ENCODE measurements around the gene CACNA1C.

CACNA1C gene

DNA sequence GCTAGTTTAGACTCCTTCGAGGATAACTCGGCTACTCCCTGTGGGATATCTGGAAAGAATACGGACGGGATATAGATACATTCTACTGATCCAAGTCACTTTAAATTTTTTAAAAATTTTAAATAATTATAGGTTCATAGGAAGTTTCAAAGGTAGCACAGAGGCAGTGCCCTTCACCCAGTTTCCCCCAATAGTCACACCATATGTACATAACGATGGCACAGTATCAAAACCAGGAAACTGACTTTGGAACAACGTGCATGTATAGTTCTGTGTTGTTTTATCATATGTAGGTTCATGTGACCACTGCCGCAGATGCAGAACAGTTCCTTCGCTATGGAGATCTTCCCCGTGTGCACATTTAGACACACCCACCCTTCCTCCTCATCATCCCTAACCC is 352.3 kb downstream of the CACNA1C start:
- Histone ChIP-seq H3K36me3 (ENCODE audit: insufficient read depth, low read length) (no peaks in the 10 kb centered on the region), H3K79me2 (ENCODE audit: control insufficient read depth, insufficient read depth, low read length, unreplicated experiment) (no peaks in the 10 kb centered on the region), H3K27me3 (ENCODE audit: insufficient read depth, low read length) (peaks cover 10% of the 10 kb centered on the region; the same call in 1 of the 2 replicates), H2AFZ (ENCODE audit: low read length, unreplicated experiment) (no peak overlapping the region), H3K4me1 (ENCODE audit: control insufficient read depth, insufficient read depth, low read length, unreplicated experiment) (no peaks in the 10 kb centered on the region), H3K27ac (ENCODE audit: low read depth, low read length) (no peak overlapping the region), H3K4me3 (ENCODE audit: low read depth, low read length) (no peak overlapping the region)

DNA sequence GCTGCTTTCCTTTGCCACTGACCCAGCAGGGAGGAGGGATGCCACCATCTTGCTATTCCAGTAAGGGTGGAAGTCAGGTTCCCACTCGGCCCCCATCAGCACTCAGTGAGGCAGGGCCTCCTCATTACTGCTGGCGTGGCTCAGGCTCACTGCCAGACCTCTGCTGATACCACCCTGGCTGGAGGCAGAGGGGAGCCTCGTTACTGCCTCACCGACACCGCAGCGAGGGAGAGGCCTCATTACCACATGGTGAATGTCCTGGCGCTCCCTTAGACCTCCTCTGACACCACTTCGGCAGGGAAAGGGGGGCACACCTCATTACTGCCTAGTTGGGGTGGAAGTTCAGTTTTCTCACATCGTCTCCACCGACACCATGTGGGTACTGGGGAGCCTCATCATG is 354.1 kb downstream of the CACNA1C start:
- peaks cover 10% of the 10 kb centered on the region; the same call in 1 of the 2 replicates for H3K27me3 ChIP-seq (ENCODE audit: insufficient read depth, low read length)
- no peaks in the 10 kb centered on the region for H3K79me2 ChIP-seq (ENCODE audit: control insufficient read depth, insufficient read depth, low read length, unreplicated experiment)
- no peaks in the 10 kb centered on the region for H3K4me1 ChIP-seq (ENCODE audit: control insufficient read depth, insufficient read depth, low read length, unreplicated experiment)
- H2AFZ ChIP-seq (ENCODE audit: low read length, unreplicated experiment): no peak overlapping the region
- H3K36me3 ChIP-seq (ENCODE audit: insufficient read depth, low read length): no peaks in the 10 kb centered on the region
- no peak overlapping the region for H3K27ac ChIP-seq (ENCODE audit: low read depth, low read length)
- H3K4me3 ChIP-seq (ENCODE audit: low read depth, low read length): no peak overlapping the region

DNA sequence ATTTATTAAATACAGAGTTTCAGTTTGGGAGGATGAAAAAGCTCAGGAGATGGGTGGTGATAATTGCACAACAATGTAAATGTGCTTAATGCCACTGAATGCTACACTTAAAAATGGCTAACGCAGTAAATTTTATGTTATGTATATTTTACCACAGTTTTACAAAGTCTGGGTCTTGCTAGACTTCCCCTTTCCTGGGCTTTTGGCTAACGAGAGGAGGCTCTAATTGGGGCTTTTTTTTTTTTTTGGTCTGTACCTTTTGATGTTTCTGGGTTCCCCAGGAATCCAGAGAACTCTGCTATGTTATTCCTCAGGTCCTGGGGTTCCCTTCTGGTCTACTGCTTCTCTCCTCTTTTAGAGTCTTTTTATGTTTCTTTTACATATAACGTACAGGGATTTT is 355.5 kb downstream of the CACNA1C start:
- no peaks in the 10 kb centered on the region for H3K4me1 ChIP-seq (ENCODE audit: control insufficient read depth, insufficient read depth, low read length, unreplicated experiment)
- no peak overlapping the region for H2AFZ ChIP-seq (ENCODE audit: low read length, unreplicated experiment)
- no peak overlapping the region for H3K4me3 ChIP-seq (ENCODE audit: low read depth, low read length)
- peaks cover 10% of the 10 kb centered on the region; the same call in 1 of the 2 replicates for H3K27me3 ChIP-seq (ENCODE audit: insufficient read depth, low read length)
- H3K36me3 ChIP-seq (ENCODE audit: insufficient read depth, low read length): no peaks in the 10 kb centered on the region
- H3K27ac ChIP-seq (ENCODE audit: low read depth, low read length): no peak overlapping the region
- H3K79me2 ChIP-seq (ENCODE audit: control insufficient read depth, insufficient read depth, low read length, unreplicated experiment): no peaks in the 10 kb centered on the region

DNA sequence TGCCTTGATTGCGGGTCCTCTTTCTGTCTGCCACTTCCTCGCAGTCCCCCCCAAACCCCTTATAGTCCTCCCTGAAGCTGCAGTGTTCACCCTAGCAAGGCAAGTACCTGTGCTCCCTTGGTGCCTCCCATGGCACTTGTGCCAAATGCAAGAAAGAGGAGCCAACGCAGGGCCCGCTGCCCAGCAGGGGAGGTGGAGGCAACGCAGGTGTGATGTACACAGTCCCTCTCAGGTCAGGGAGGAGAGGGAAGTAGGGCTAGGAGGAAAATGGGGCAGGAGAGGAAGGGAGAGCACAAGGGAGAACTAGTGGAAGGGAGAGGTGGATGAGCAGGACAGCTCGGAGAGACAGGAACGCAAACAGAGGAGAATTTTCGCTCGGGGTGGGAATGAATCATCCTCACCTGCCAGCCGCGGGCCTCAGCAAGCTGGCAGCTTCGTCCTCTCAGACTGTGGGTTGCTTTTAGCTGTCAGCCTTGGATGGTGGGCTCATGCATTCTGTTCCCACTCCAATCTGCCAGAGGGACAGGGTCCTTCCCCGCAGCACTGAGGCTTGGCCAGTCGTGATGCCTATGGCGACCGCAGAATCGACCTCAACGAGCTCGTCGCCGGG is 357.0 kb downstream of the CACNA1C start:
- no peaks in the 10 kb centered on the region for H3K36me3 ChIP-seq (ENCODE audit: insufficient read depth, low read length)
- H2AFZ ChIP-seq (ENCODE audit: low read length, unreplicated experiment): no peak overlapping the region
- H3K27me3 ChIP-seq (ENCODE audit: insufficient read depth, low read length): peaks cover 10% of the 10 kb centered on the region; the same call in 1 of the 2 replicates
- H3K27ac ChIP-seq (ENCODE audit: low read depth, low read length): no peak overlapping the region
- H3K79me2 ChIP-seq (ENCODE audit: control insufficient read depth, insufficient read depth, low read length, unreplicated experiment): no peaks in the 10 kb centered on the region
- H3K4me1 ChIP-seq (ENCODE audit: control insufficient read depth, insufficient read depth, low read length, unreplicated experiment): peaks cover 6% of the 10 kb centered on the region
- no peak overlapping the region for H3K4me3 ChIP-seq (ENCODE audit: low read depth, low read length)

DNA sequence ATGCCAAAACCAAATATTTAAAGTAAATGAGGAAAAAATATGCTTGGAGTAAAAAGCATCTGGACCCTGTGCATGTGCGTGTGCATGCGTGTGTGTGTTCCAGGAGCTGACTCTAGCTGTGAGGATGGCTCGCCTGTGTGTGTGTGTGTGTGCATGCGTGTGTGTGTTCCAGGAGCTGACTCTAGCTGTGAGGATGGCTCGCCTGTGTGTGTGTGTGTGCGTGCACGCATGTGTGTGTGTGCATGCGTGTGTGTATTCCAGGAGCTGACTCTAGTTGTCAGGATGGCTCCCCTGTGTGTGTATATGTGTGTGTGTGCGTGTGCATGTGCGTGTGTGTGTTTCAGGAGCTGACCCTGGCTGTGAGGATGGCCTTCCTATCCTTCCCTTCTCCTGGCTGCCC is 357.7 kb downstream of the CACNA1C start:
- no peak overlapping the region for H3K4me3 ChIP-seq (ENCODE audit: low read depth, low read length)
- no peaks in the 10 kb centered on the region for H3K36me3 ChIP-seq (ENCODE audit: insufficient read depth, low read length)
- peaks cover 10% of the 10 kb centered on the region; the same call in 1 of the 2 replicates for H3K27me3 ChIP-seq (ENCODE audit: insufficient read depth, low read length)
- peaks cover 11% of the 10 kb centered on the region for H3K4me1 ChIP-seq (ENCODE audit: control insufficient read depth, insufficient read depth, low read length, unreplicated experiment)
- H2AFZ ChIP-seq (ENCODE audit: low read length, unreplicated experiment): no peak overlapping the region
- H3K27ac ChIP-seq (ENCODE audit: low read depth, low read length): no peak overlapping the region
- H3K79me2 ChIP-seq (ENCODE audit: control insufficient read depth, insufficient read depth, low read length, unreplicated experiment): no peaks in the 10 kb centered on the region

DNA sequence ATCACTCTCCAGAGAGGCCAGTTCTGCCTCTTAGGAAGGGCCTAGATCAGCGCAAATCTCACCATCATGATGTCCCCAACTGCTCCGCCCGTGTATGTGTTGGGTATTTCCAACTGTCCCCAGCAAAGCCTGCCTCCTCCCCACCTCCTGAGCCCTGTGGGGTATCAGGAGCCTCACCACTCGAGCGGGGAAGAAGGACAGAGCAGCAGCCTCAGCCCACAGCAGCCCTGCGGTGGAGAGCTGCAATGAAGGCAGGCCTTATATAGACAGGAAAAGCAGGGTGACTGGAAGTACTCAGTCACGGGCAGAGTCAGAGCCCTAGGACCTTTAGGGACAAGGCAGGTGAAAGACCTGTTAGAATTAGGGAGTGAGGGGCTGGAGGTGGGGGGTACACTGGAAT is 358.2 kb downstream of the CACNA1C start:
- Histone ChIP-seq H3K4me3 (ENCODE audit: low read depth, low read length) (no peak overlapping the region), H3K27me3 (ENCODE audit: insufficient read depth, low read length) (peaks cover 6% of the 10 kb centered on the region; the same call in 1 of the 2 replicates), H3K27ac (ENCODE audit: low read depth, low read length) (no peak overlapping the region), H3K79me2 (ENCODE audit: control insufficient read depth, insufficient read depth, low read length, unreplicated experiment) (no peaks in the 10 kb centered on the region), H3K36me3 (ENCODE audit: insufficient read depth, low read length) (no peaks in the 10 kb centered on the region), H3K4me1 (ENCODE audit: control insufficient read depth, insufficient read depth, low read length, unreplicated experiment) (peaks cover 11% of the 10 kb centered on the region), H2AFZ (ENCODE audit: low read length, unreplicated experiment) (no peak overlapping the region)

DNA sequence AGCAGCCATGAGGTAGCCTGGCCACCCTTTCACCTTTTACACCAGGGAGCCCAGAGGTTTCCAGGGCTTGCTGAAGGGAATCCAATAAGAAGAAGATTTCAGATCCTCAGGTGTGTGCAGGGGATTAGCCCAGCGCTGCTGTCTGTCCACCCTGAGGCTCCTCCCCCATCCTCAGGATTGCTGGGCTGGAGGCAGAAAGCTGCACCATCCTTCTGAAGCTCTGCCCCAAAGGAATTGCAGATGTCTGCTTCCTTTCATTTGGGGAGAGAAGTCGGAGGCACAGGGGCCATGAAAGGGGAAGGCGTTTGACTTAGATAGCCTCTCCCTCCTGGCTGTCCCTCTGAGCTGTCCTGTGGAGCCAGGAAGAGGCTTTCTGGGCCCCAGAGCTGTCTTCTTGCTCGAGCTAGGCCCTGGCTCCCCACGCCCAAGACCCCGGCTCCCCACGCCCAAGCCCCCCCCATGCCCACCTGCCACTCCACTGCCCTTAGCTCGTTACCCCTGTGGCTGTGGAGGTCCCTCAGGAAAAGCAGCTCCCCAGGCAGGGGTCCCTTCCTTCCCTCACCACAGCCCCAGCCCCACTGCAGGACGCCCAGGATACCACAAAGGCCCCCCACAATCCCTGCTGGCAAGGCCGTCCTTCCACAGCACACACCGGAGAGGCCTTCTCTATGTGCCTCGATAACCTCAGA is 359.0 kb downstream of the CACNA1C start:
- Histone ChIP-seq H3K4me3 (ENCODE audit: low read depth, low read length) (no peak overlapping the region), H3K79me2 (ENCODE audit: control insufficient read depth, insufficient read depth, low read length, unreplicated experiment) (no peaks in the 10 kb centered on the region), H3K27me3 (ENCODE audit: insufficient read depth, low read length) (no peaks in the 10 kb centered on the region), H3K4me1 (ENCODE audit: control insufficient read depth, insufficient read depth, low read length, unreplicated experiment) (peaks cover 11% of the 10 kb centered on the region), H3K27ac (ENCODE audit: low read depth, low read length) (no peak overlapping the region), H2AFZ (ENCODE audit: low read length, unreplicated experiment) (no peak overlapping the region), H3K36me3 (ENCODE audit: insufficient read depth, low read length) (no peaks in the 10 kb centered on the region)

DNA sequence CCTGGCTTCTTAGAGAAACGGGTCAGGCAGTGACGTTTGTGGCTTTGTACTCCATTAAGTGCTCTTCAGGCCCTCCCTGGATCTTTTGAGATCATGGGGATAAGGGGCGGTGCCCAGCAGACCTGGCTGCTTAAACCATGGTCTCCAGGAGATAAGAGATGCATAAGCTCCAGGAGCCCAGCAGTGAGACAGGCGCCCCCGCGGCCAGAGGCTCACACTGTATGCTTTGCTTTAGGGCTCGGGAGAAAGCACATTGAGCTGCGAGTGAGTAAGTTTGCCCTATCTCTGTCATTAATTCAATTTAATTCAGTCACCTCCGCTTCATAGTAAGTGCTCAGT is 359.5 kb downstream of the CACNA1C start:
- Histone ChIP-seq H3K36me3 (ENCODE audit: insufficient read depth, low read length) (no peaks in the 10 kb centered on the region), H2AFZ (ENCODE audit: low read length, unreplicated experiment) (no peak overlapping the region), H3K79me2 (ENCODE audit: control insufficient read depth, insufficient read depth, low read length, unreplicated experiment) (no peaks in the 10 kb centered on the region), H3K27me3 (ENCODE audit: insufficient read depth, low read length) (no peaks in the 10 kb centered on the region), H3K4me1 (ENCODE audit: control insufficient read depth, insufficient read depth, low read length, unreplicated experiment) (peaks cover 11% of the 10 kb centered on the region), H3K4me3 (ENCODE audit: low read depth, low read length) (no peak overlapping the region), H3K27ac (ENCODE audit: low read depth, low read length) (no peak overlapping the region)

DNA sequence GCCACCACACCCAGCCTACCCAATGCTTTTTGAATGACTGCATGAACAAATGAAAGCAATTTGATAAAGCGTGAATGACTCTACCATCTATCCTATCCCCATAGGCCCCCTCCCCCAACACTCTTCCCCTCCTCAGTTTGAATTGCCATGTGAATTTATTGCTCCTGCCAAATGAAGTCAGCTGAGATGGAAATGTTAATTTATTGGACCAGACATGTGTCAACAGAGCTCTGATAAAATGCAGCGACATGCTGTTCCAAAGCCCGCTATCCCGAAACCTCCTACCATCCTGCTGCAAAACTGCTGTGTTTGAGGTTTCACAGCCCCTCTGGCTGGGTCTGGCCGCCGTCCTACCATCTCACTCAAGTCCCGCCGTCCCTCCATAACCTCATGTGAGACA is 360.5 kb downstream of the CACNA1C start:
- Histone ChIP-seq H2AFZ (ENCODE audit: low read length, unreplicated experiment) (no peak overlapping the region), H3K27me3 (ENCODE audit: insufficient read depth, low read length) (no peaks in the 10 kb centered on the region), H3K4me3 (ENCODE audit: low read depth, low read length) (no peak overlapping the region), H3K36me3 (ENCODE audit: insufficient read depth, low read length) (no peaks in the 10 kb centered on the region), H3K4me1 (ENCODE audit: control insufficient read depth, insufficient read depth, low read length, unreplicated experiment) (peaks cover 11% of the 10 kb centered on the region), H3K27ac (ENCODE audit: low read depth, low read length) (no peak overlapping the region), H3K79me2 (ENCODE audit: control insufficient read depth, insufficient read depth, low read length, unreplicated experiment) (no peaks in the 10 kb centered on the region)

DNA sequence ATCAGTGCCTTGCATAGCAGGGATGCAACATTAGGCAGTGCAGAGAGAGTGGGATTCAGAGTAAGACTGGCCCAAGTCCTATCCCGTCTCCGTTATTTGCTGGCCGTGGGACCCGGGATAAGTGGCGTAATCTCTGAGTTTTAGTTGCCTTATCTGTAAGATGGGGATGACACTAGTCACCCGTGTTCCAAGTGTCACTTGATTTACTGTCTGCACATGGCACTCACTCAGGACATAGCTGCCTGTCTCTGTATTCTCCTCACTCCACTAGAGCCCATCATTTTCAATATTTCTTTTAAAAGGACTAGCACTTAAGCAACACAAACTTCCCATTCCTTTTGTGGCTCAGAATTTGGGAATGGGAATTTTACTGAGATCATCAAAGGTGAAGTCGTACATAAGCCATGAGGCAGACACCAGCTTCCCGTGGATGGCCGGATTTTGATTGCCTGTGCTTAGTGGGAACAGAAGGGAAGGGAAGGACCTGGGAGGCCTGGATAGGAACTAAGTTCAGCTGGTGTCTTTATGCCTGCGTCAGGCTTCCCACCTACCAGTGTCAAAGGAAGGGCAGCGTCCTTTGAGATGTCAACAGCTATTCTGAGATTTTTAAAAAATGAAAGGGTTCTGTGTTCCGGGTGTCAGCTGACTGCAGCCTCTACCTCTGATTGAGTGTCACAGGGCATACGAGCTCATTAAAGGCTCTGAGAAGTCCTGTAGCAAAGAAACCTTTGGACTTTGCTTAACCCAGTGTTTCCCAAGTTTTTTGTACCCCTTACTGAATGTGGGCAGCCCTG is 361.4 kb downstream of the CACNA1C start:
- no peaks in the 10 kb centered on the region for H3K36me3 ChIP-seq (ENCODE audit: insufficient read depth, low read length)
- no peaks in the 10 kb centered on the region for H3K27me3 ChIP-seq (ENCODE audit: insufficient read depth, low read length)
- H3K79me2 ChIP-seq (ENCODE audit: control insufficient read depth, insufficient read depth, low read length, unreplicated experiment): no peaks in the 10 kb centered on the region
- H2AFZ ChIP-seq (ENCODE audit: low read length, unreplicated experiment): no peak overlapping the region
- H3K4me3 ChIP-seq (ENCODE audit: low read depth, low read length): no peak overlapping the region
- no peak overlapping the region for H3K27ac ChIP-seq (ENCODE audit: low read depth, low read length)
- peaks cover 11% of the 10 kb centered on the region for H3K4me1 ChIP-seq (ENCODE audit: control insufficient read depth, insufficient read depth, low read length, unreplicated experiment)
